ENCODE data around the gene NT5DC3. TPM values are rescaled to one million over a fixed set of nuclear protein-coding genes. Genes with fewer than 3 reads are reported as not detected.

Gene NT5DC3
- total and polyA plus RNA-seq, 2 experiments from 2014 or later: 0.91 to 1.8 TPM

- no peak overlapping the region for H3K4me3 ChIP-seq
- no peaks in the 10 kb centered on the region for H3K9me3 ChIP-seq (ENCODE audit: low read depth)
- no peak for TF ChIP-seq CTCF (IDR thresholded peaks at IDR 0.05; ENCODE audit: low read depth, low read length)
- peaks cover 1% of the 10 kb centered on the region for H3K27me3 ChIP-seq
- no peaks in the 10 kb centered on the region for H3K36me3 ChIP-seq
- DNase-seq (ENCODE audit: low read depth in 1 of 2, low spot score in 1 of 2): no peak
- no peaks in the 10 kb centered on the region for H3K4me1 ChIP-seq (ENCODE audit: low read depth)
- H3K27ac ChIP-seq: no peak overlapping the region
These were observed 23.7 kb upstream of the NT5DC3 start for GRCh38 chr12:103864710-103865109.

- H3K4me1 ChIP-seq (ENCODE audit: low read depth): no peaks in the 10 kb centered on the region
- DNase-seq (ENCODE audit: low read depth in 1 of 2, low spot score in 1 of 2): peak in 1 of 2 donors; percentile 87
- no peaks in the 10 kb centered on the region for H3K9me3 ChIP-seq (ENCODE audit: low read depth)
- H3K36me3 ChIP-seq: no peaks in the 10 kb centered on the region
- H3K4me3 ChIP-seq: no peak overlapping the region
- H3K27ac ChIP-seq: no peak overlapping the region
- TF ChIP-seq CTCF (IDR thresholded peaks at IDR 0.05; ENCODE audit: low read depth, low read length): no peak
- peaks cover 2% of the 10 kb centered on the region for H3K27me3 ChIP-seq
These were observed 18.0 kb upstream of the NT5DC3 start for GRCh38 chr12:103858953-103859601.

GRCh38 chr12:103858335-103858734 lies 17.3 kb upstream of the NT5DC3 start:
- Histone ChIP-seq H3K27ac (no peak overlapping the region), H3K4me3 (no peak overlapping the region), H3K9me3 (ENCODE audit: low read depth) (no peaks in the 10 kb centered on the region), H3K36me3 (no peaks in the 10 kb centered on the region), H3K27me3 (peaks cover 2% of the 10 kb centered on the region), H3K4me1 (ENCODE audit: low read depth) (no peaks in the 10 kb centered on the region)
- DNase-seq (ENCODE audit: low read depth in 1 of 2, low spot score in 1 of 2): no peak
- no peak for TF ChIP-seq CTCF (IDR thresholded peaks at IDR 0.05; ENCODE audit: low read depth, low read length)

- Histone ChIP-seq H3K4me3 (no peak overlapping the region), H3K9me3 (ENCODE audit: low read depth) (no peaks in the 10 kb centered on the region), H3K27me3 (peaks cover 2% of the 10 kb centered on the region), H3K27ac (no peak overlapping the region), H3K4me1 (ENCODE audit: low read depth) (no peaks in the 10 kb centered on the region), H3K36me3 (no peaks in the 10 kb centered on the region)
- TF ChIP-seq CTCF (IDR thresholded peaks at IDR 0.05; ENCODE audit: low read depth, low read length): no peak
- DNase-seq (ENCODE audit: low read depth in 1 of 2, low spot score in 1 of 2): no peak
These were observed 16.1 kb upstream of the NT5DC3 start for GRCh38 chr12:103857164-103857563.

GRCh38 chr12:103855896-103856657 lies 15.0 kb upstream of the NT5DC3 start:
- no peaks in the 10 kb centered on the region for H3K9me3 ChIP-seq (ENCODE audit: low read depth)
- no peaks in the 10 kb centered on the region for H3K36me3 ChIP-seq
- H3K4me3 ChIP-seq: no peak overlapping the region
- no peak for TF ChIP-seq CTCF (IDR thresholded peaks at IDR 0.05; ENCODE audit: low read depth, low read length)
- H3K27me3 ChIP-seq: peaks cover 2% of the 10 kb centered on the region
- DNase-seq (ENCODE audit: low read depth in 1 of 2, low spot score in 1 of 2): peak in 1 of 2 donors; percentile 38
- H3K4me1 ChIP-seq (ENCODE audit: low read depth): no peaks in the 10 kb centered on the region
- H3K27ac ChIP-seq: no peak overlapping the region

All from cardiac muscle cell (in vitro differentiated cells and primary cell).